Panc1 (cell line): ENCODE data around the gene TNNI3K. TPM values are rescaled to one million over a fixed set of nuclear protein-coding genes. Genes with fewer than 3 reads are reported as not detected.
A peak's percentile ranks its signal among the peaks of the same experiment; 100 is the strongest.

Source experiments
- ATAC-seq: fragments of 200-7000 bp; cut with Tn5 transposase; 2 replicates; pipeline ENCODE4 v1.9.1; 2020; ENCODE audit warnings: mild to moderate bottlenecking, moderate library complexity
- BruUV-seq: library from RNA; stranded (reverse); fragments of 400-500 nt; replicated peaks from 2 replicates; lab custom pipeline; 2021; lab: Mats Ljungman, UMichigan
- CTCF ChIA-PET: fragments of 300-600 bp; sonication (Branson Sonifier 250); formaldehyde crosslinking; loops from one replicate; lab custom pipeline; 2022; ENCODE audit warnings: antibody characterized with exemption; lab: Charles Lee
- POLR2A ChIA-PET: fragments of 300-600 bp; sonication (Branson Sonifier 250); formaldehyde crosslinking; loops from one replicate; lab custom pipeline; 2022; ENCODE audit warnings: antibody characterized with exemption; lab: Charles Lee
- DNase-seq: peaks from one replicate; pipeline ENCODE4 v3.0.0-alpha.2; 2010; ENCODE audit warnings: low read depth, low spot score
- H3K27ac ChIP-seq: 2 replicates; pipeline ENCODE4 v1.5.1; 2011; ENCODE audit warnings: mild to moderate bottlenecking, low read length, inconsistent platforms
- H3K27me3 ChIP-seq: fragments of 200-500 bp; sonication (Bioruptor generic); 2 replicates; pipeline ENCODE4 v1.6.0; 2014; ENCODE audit warnings: low read length, inconsistent platforms; ENCODE audit not compliant: control insufficient read depth, insufficient read depth
- H3K36me3 ChIP-seq: fragments of 200-500 bp; sonication (Bioruptor generic); 2 replicates; pipeline ENCODE4 v1.5.1; 2014; ENCODE audit warnings: inconsistent platforms, mild to moderate bottlenecking, low read length, moderate library complexity; ENCODE audit not compliant: control insufficient read depth, insufficient read depth
- H3K4me1 ChIP-seq: 2 replicates; pipeline ENCODE4 v1.5.1; 2011; ENCODE audit warnings: inconsistent platforms, mild to moderate bottlenecking, low read length, moderate library complexity; ENCODE audit not compliant: control insufficient read depth, insufficient read depth
- H3K4me3 ChIP-seq, 2 experiments: 2 replicates each; pipeline ENCODE4 v1.5.1; 2011 to 2012; ENCODE audit warnings: low read depth in 2 of 2, low read length in 2 of 2, mild to moderate bottlenecking in 2 of 2, inconsistent platforms in 1 of 2, moderate library complexity in 1 of 2
- H3K9me3 ChIP-seq: fragments of 200-500 bp; sonication (Bioruptor generic); 2 replicates; pipeline ENCODE4 v1.5.1; 2014; ENCODE audit warnings: low read depth, mild to moderate bottlenecking, inconsistent platforms, low read length, moderate library complexity; ENCODE audit not compliant: control insufficient read depth, insufficient read depth
- POLR2AphosphoS5 ChIP-seq: IDR thresholded peaks from 2 replicates; pipeline ENCODE4 v1.6.1; 2012; ENCODE audit warnings: mild to moderate bottlenecking, low read depth, low read length, moderate library complexity
- SIN3A ChIP-seq: IDR thresholded peaks from 2 replicates; pipeline ENCODE4 v1.6.1; 2012; ENCODE audit warnings: low read depth, mild to moderate bottlenecking, low read length, moderate library complexity, borderline replicate concordance; ENCODE audit not compliant: insufficient read depth
- TCF7L2 ChIP-seq: IDR thresholded peaks from 2 replicates; pipeline ENCODE4 v1.6.1; 2011; ENCODE audit warnings: mild to moderate bottlenecking, low read depth, low read length, inconsistent platforms
- in situ Hi-C: cut with HindIII; loops from 2 replicates; pipeline ENCODE4 v1.10.0; 2016; ENCODE audit warnings: low sequenced_read_pairs, low pct_unique_long_range_greater_than_20kb
- intact Hi-C: fragments of 100-400 bp; cut with micrococcal nuclease; formaldehyde crosslinking; loops from one replicate; pipeline ENCODE4 v1.10.0; 2022; ENCODE audit not compliant: unreplicated experiment
- total RNA-seq: library from RNA; stranded (reverse); gene quantifications from one replicate; pipeline ENCODE4 v1.2.1, GENCODE V29; 2021; ENCODE audit not compliant: unreplicated experiment
- TF ChIP-seq, protein P1 (sequence below): fragments of 450-650 bp; IDR thresholded peaks from 2 replicates; pipeline ENCODE4 v1.5.1; 2017; ENCODE audit warnings: mild to moderate bottlenecking
- TF ChIP-seq, protein P2 (sequence below), 2 experiments: IDR thresholded peaks; 2 replicates each; pipeline ENCODE4 v1.6.1; 2011 to 2012; ENCODE audit warnings: low read depth in 2 of 2, control low read depth in 1 of 2, low read length in 1 of 2, mild to moderate bottlenecking in 1 of 2, moderate library complexity in 1 of 2; ENCODE audit not compliant: insufficient read depth in 1 of 2

TNNI3K gene
- total RNA-seq, 1 experiment from 2014 or later: not detected

GRCh38 chr1:74498901-74499300 lies 263.7 kb downstream of the TNNI3K start:
- ATAC-seq: no peak
- no peaks in the 10 kb centered on the region for H3K27me3 ChIP-seq
- TF ChIP-seq POLR2AphosphoS5 (no peak), SIN3A (no peak), TCF7L2 (no peak)
- TF ChIP-seq, protein P1, sequence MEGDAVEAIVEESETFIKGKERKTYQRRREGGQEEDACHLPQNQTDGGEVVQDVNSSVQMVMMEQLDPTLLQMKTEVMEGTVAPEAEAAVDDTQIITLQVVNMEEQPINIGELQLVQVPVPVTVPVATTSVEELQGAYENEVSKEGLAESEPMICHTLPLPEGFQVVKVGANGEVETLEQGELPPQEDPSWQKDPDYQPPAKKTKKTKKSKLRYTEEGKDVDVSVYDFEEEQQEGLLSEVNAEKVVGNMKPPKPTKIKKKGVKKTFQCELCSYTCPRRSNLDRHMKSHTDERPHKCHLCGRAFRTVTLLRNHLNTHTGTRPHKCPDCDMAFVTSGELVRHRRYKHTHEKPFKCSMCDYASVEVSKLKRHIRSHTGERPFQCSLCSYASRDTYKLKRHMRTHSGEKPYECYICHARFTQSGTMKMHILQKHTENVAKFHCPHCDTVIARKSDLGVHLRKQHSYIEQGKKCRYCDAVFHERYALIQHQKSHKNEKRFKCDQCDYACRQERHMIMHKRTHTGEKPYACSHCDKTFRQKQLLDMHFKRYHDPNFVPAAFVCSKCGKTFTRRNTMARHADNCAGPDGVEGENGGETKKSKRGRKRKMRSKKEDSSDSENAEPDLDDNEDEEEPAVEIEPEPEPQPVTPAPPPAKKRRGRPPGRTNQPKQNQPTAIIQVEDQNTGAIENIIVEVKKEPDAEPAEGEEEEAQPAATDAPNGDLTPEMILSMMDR: no peak
- TF ChIP-seq, protein P2, sequence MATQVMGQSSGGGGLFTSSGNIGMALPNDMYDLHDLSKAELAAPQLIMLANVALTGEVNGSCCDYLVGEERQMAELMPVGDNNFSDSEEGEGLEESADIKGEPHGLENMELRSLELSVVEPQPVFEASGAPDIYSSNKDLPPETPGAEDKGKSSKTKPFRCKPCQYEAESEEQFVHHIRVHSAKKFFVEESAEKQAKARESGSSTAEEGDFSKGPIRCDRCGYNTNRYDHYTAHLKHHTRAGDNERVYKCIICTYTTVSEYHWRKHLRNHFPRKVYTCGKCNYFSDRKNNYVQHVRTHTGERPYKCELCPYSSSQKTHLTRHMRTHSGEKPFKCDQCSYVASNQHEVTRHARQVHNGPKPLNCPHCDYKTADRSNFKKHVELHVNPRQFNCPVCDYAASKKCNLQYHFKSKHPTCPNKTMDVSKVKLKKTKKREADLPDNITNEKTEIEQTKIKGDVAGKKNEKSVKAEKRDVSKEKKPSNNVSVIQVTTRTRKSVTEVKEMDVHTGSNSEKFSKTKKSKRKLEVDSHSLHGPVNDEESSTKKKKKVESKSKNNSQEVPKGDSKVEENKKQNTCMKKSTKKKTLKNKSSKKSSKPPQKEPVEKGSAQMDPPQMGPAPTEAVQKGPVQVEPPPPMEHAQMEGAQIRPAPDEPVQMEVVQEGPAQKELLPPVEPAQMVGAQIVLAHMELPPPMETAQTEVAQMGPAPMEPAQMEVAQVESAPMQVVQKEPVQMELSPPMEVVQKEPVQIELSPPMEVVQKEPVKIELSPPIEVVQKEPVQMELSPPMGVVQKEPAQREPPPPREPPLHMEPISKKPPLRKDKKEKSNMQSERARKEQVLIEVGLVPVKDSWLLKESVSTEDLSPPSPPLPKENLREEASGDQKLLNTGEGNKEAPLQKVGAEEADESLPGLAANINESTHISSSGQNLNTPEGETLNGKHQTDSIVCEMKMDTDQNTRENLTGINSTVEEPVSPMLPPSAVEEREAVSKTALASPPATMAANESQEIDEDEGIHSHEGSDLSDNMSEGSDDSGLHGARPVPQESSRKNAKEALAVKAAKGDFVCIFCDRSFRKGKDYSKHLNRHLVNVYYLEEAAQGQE (IDR thresholded peaks at IDR 0.05; ENCODE audit: insufficient read depth in 1 of 2, low read depth in 2 of 2, low read length in 1 of 2): no peak
- H3K36me3 ChIP-seq: no peaks in the 10 kb centered on the region
- POLR2A ChIA-PET: no interaction called here
- BruUV-seq: no TSS peak
- no peaks in the 10 kb centered on the region for H3K4me1 ChIP-seq
- in situ Hi-C loops (no loop called here), intact Hi-C loops (no loop called here)
- no peak overlapping the region for H3K4me3 ChIP-seq
- CTCF ChIA-PET: interaction anchor here (0.6 to 0.7 kb wide), 2 partner anchors 142 to 194 kb away, joined by 3 to 6 read pairs; no protein-coding TSS in a partner anchor
- no peaks in the 10 kb centered on the region for H3K9me3 ChIP-seq
- H3K27ac ChIP-seq: no peak overlapping the region
- no peak for DNase-seq

DNA sequence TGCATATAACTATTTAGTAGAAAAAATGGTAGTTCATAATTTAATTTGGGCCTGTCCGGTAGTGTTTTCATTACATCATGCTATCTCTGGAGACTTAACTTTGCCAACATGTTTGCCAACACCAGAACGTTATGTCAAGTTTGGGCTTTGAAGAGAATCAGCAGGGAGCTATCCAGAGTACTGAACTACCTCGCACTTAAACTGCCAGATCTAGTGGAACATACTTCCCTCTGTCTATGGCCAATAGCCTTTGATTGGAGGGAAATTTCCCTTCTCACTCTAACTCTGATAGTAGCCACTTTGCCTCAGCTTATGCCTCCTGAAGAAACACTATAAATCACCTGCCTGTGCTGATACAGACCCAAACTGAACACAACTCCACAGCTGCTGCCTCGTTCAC lies 267.2 kb downstream of the TNNI3K start:
- no peaks in the 10 kb centered on the region for H3K4me1 ChIP-seq
- H3K9me3 ChIP-seq: no peaks in the 10 kb centered on the region
- TF ChIP-seq POLR2AphosphoS5: no peak
- TF ChIP-seq, protein P2 (IDR thresholded peaks at IDR 0.05; ENCODE audit: insufficient read depth in 1 of 2, low read depth in 2 of 2, low read length in 1 of 2): peak; percentile 85 to 88
- POLR2A ChIA-PET: no interaction called here
- in situ Hi-C loops (no loop called here), intact Hi-C loops (loop anchor here (10.0 kb wide), 1 partner anchor 182 kb away; no protein-coding TSS in a partner anchor)
- ATAC-seq (no peak), DNase-seq (no peak)
- H3K4me3 ChIP-seq: no peak overlapping the region
- no peak overlapping the region for H3K27ac ChIP-seq
- no peaks in the 10 kb centered on the region for H3K27me3 ChIP-seq
- BruUV-seq: no TSS peak
- CTCF ChIA-PET: no interaction called here
- no peaks in the 10 kb centered on the region for H3K36me3 ChIP-seq
